ENCODE data around the gene CFAP20DC.

GRCh38 chr3:58837141-58837843, 212.5 kb downstream of the CFAP20DC start:
- TF ChIP-seq CTCF (IDR thresholded peaks at IDR 0.05; ENCODE audit: poor library complexity): no peak
- TF ChIP-seq EZH2 (IDR thresholded peaks at IDR 0.05; ENCODE audit: borderline replicate concordance): no peak
